DND-41 (cell line): ENCODE measurements around the gene TOMM7.

Source experiments
- ATAC-seq: fragments of 200-7000 bp; cut with Tn5 transposase; 3 replicates; pipeline ENCODE4 v1.9.1; 2021; ENCODE audit warnings: low read depth; ENCODE audit not compliant: insufficient read depth
- DNase-seq: peaks from one replicate; pipeline ENCODE4 v3.0.0-alpha.2; 2020
- H2AFZ ChIP-seq: 2 replicates; pipeline ENCODE4 v1.6.0; 2012; ENCODE audit warnings: low read depth, low read length
- H3K27ac ChIP-seq: 2 replicates; pipeline ENCODE4 v1.5.1; 2012; ENCODE audit warnings: low read length, inconsistent platforms
- H3K27me3 ChIP-seq: fragments of 200-600 bp; sonication (generic); 2 replicates; pipeline ENCODE4 v1.6.0; 2012; ENCODE audit warnings: low read length, mild to moderate bottlenecking, inconsistent platforms; ENCODE audit not compliant: insufficient read depth, poor library complexity
- H3K36me3 ChIP-seq: 2 replicates; pipeline ENCODE4 v1.5.1; 2012; ENCODE audit warnings: low read length, inconsistent platforms; ENCODE audit not compliant: insufficient read depth
- H3K4me1 ChIP-seq: 2 replicates; pipeline ENCODE4 v1.5.1; 2012; ENCODE audit warnings: mild to moderate bottlenecking, low read length; ENCODE audit not compliant: insufficient read depth
- H3K4me2 ChIP-seq: 2 replicates; pipeline ENCODE4 v1.6.0; 2012; ENCODE audit warnings: mild to moderate bottlenecking, moderate library complexity, low read length, inconsistent platforms; ENCODE audit not compliant: insufficient read depth
- H3K4me3 ChIP-seq, 2 experiments: fragments of 200-600 bp in 1 of 2; shearing (Covaris generic) in 1 of 2; 2 replicates each; pipeline ENCODE4 v1.5.1; 2012 to 2016; ENCODE audit warnings: inconsistent platforms in 2 of 2, low read length in 2 of 2, mild to moderate bottlenecking in 2 of 2, low read depth in 1 of 2, moderate library complexity in 1 of 2
- H3K79me2 ChIP-seq: 2 replicates; pipeline ENCODE4 v1.6.0; 2012; ENCODE audit warnings: low read length, inconsistent platforms; ENCODE audit not compliant: insufficient read depth
- H3K9ac ChIP-seq: 2 replicates; pipeline ENCODE4 v1.6.0; 2012; ENCODE audit warnings: low read depth, mild to moderate bottlenecking, inconsistent platforms, low read length, moderate library complexity
- H3K9me3 ChIP-seq: 2 replicates; pipeline ENCODE4 v1.5.1; 2012; ENCODE audit warnings: low read length, moderate library complexity, mild to moderate bottlenecking, inconsistent platforms; ENCODE audit not compliant: insufficient read depth, severe bottlenecking
- H4K20me1 ChIP-seq: 2 replicates; pipeline ENCODE4 v1.6.0; 2012; ENCODE audit warnings: low read length; ENCODE audit not compliant: insufficient read depth
- CTCF ChIP-seq: IDR thresholded peaks from 2 replicates; pipeline ENCODE4 v1.5.1; 2012; ENCODE audit warnings: borderline replicate concordance, low read length, moderate library complexity, mild to moderate bottlenecking; ENCODE audit not compliant: poor library complexity, severe bottlenecking; ENCODE audit errors: extremely low read depth
- EZH2 ChIP-seq: IDR thresholded peaks from 3 replicates; pipeline ENCODE4 v1.6.1; 2012; ENCODE audit warnings: borderline replicate concordance, low read depth, mild to moderate bottlenecking, moderate library complexity, low read length, inconsistent platforms; ENCODE audit not compliant: severe bottlenecking

Gene TOMM7

GRCh38 chr7:22812353-22812752, 10.3 kb downstream of the TOMM7 start:
- TF ChIP-seq CTCF (no peak), EZH2 (no peak)
- Histone ChIP-seq H3K9ac (no peak overlapping the region), H2AFZ (no peak overlapping the region), H3K27me3 (no peaks in the 10 kb centered on the region), H3K9me3 (no peaks in the 10 kb centered on the region), H3K36me3 (peaks cover 44% of the 10 kb centered on the region; the same call in 1 of the 2 replicates), H3K4me3 (no peak overlapping the region), H3K4me1 (no peaks in the 10 kb centered on the region), H4K20me1 (peaks cover 3% of the 10 kb centered on the region; the same call in 1 of the 2 replicates), H3K27ac (no peak overlapping the region), H3K4me2 (no peak overlapping the region), H3K79me2 (no peaks in the 10 kb centered on the region)
- DNase-seq (no peak), ATAC-seq (no peak)

GRCh38 chr7:22811746-22812280, 10.8 kb downstream of the TOMM7 start:
- Histone ChIP-seq H3K9ac (no peak overlapping the region), H3K4me1 (no peaks in the 10 kb centered on the region), H4K20me1 (peaks cover 3% of the 10 kb centered on the region; the same call in 1 of the 2 replicates), H3K27me3 (no peaks in the 10 kb centered on the region), H3K36me3 (peaks cover 38% of the 10 kb centered on the region; the same call in 1 of the 2 replicates), H3K4me3 (no peak overlapping the region), H3K4me2 (no peak overlapping the region), H3K79me2 (no peaks in the 10 kb centered on the region), H3K27ac (no peak overlapping the region), H2AFZ (no peak overlapping the region), H3K9me3 (no peaks in the 10 kb centered on the region)
- TF ChIP-seq EZH2 (no peak), CTCF (no peak)
- ATAC-seq (no peak), DNase-seq (no peak)

- H3K9ac ChIP-seq: no peak overlapping the region
- H3K9me3 ChIP-seq: no peaks in the 10 kb centered on the region
- H2AFZ ChIP-seq: no peak overlapping the region
- no peak for TF ChIP-seq CTCF
- TF ChIP-seq EZH2: no peak
- no peak for ATAC-seq
- H3K79me2 ChIP-seq: no peaks in the 10 kb centered on the region
- H3K27ac ChIP-seq: no peak overlapping the region
- no peaks in the 10 kb centered on the region for H3K27me3 ChIP-seq
- H4K20me1 ChIP-seq: peaks cover 3% of the 10 kb centered on the region; the same call in 1 of the 2 replicates
- no peak for DNase-seq
- H3K4me3 ChIP-seq: no peak overlapping the region
- H3K4me2 ChIP-seq: no peak overlapping the region
- H3K36me3 ChIP-seq: peaks cover 30% of the 10 kb centered on the region; the same call in 1 of the 2 replicates
- no peaks in the 10 kb centered on the region for H3K4me1 ChIP-seq
These were observed 11.8 kb downstream of the TOMM7 start for GRCh38 chr7:22810843-22811242.
